Measurements from ENCODE around the gene TFIP11. TPM values are rescaled to one million over a fixed set of nuclear protein-coding genes. Genes with fewer than 3 reads are reported as not detected.

Gene TFIP11
- total RNA-seq, 1 experiment from 2014 or later, result 29.8 TPM

- no peaks in the 10 kb centered on the region for H3K27me3 ChIP-seq (ENCODE audit: control insufficient read depth, insufficient read depth, low read length)
- POLR2A ChIA-PET, result interaction anchor here (0.6 kb wide), 1 partner anchor 199 kb away, joined by 9 read pairs; no protein-coding TSS in a partner anchor
- in situ Hi-C loops (cut with HindIII; ENCODE audit: low pct_unique_long_range_greater_than_20kb, low sequenced_read_pairs), result no loop called here
- H3K9me3 ChIP-seq (ENCODE audit: control insufficient read depth, insufficient read depth, low read depth, low read length), result no peaks in the 10 kb centered on the region
- DNase-seq (ENCODE audit: low read depth, low spot score) (no peak), ATAC-seq (no peak)
- H3K27ac ChIP-seq (ENCODE audit: low read length), result no peak overlapping the region
- no peak overlapping the region for H3K4me3 ChIP-seq (ENCODE audit: low read depth in 2 of 2, low read length in 2 of 2)
- no peaks in the 10 kb centered on the region for H3K36me3 ChIP-seq (ENCODE audit: control insufficient read depth, insufficient read depth, low read length)
- intact Hi-C loops (cut with micrococcal nuclease; ENCODE audit: unreplicated experiment), result no loop called here
- BruUV-seq (replicated peaks), result no TSS peak
- CTCF ChIA-PET, result no interaction called here
- H3K4me1 ChIP-seq (ENCODE audit: control insufficient read depth, insufficient read depth, low read length), result no peaks in the 10 kb centered on the region
- TF ChIP-seq CTCF (IDR thresholded peaks at IDR 0.05), result no peak
- TF ChIP-seq SIN3A (IDR thresholded peaks at IDR 0.05; ENCODE audit: borderline replicate concordance, insufficient read depth, low read depth, low read length), result no peak
- TF ChIP-seq, protein P1, sequence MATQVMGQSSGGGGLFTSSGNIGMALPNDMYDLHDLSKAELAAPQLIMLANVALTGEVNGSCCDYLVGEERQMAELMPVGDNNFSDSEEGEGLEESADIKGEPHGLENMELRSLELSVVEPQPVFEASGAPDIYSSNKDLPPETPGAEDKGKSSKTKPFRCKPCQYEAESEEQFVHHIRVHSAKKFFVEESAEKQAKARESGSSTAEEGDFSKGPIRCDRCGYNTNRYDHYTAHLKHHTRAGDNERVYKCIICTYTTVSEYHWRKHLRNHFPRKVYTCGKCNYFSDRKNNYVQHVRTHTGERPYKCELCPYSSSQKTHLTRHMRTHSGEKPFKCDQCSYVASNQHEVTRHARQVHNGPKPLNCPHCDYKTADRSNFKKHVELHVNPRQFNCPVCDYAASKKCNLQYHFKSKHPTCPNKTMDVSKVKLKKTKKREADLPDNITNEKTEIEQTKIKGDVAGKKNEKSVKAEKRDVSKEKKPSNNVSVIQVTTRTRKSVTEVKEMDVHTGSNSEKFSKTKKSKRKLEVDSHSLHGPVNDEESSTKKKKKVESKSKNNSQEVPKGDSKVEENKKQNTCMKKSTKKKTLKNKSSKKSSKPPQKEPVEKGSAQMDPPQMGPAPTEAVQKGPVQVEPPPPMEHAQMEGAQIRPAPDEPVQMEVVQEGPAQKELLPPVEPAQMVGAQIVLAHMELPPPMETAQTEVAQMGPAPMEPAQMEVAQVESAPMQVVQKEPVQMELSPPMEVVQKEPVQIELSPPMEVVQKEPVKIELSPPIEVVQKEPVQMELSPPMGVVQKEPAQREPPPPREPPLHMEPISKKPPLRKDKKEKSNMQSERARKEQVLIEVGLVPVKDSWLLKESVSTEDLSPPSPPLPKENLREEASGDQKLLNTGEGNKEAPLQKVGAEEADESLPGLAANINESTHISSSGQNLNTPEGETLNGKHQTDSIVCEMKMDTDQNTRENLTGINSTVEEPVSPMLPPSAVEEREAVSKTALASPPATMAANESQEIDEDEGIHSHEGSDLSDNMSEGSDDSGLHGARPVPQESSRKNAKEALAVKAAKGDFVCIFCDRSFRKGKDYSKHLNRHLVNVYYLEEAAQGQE (IDR thresholded peaks at IDR 0.05; ENCODE audit: insufficient read depth in 1 of 2, low read depth in 2 of 2, low read length in 1 of 2), result no peak
- TF ChIP-seq POLR2AphosphoS5 (IDR thresholded peaks at IDR 0.05; ENCODE audit: low read depth, low read length), result no peak
- no peak for TF ChIP-seq TCF7L2 (IDR thresholded peaks at IDR 0.05; ENCODE audit: low read depth, low read length)
These were observed 33.1 kb upstream of the TFIP11 start for GRCh38 chr22:26545385-26545784.

- no peak for DNase-seq (ENCODE audit: low read depth, low spot score)
- no TSS peak for BruUV-seq (replicated peaks)
- in situ Hi-C loops (cut with HindIII; ENCODE audit: low pct_unique_long_range_greater_than_20kb, low sequenced_read_pairs), result no loop called here
- no peak for ATAC-seq
- TF ChIP-seq CTCF (IDR thresholded peaks at IDR 0.05) (no peak), SIN3A (IDR thresholded peaks at IDR 0.05; ENCODE audit: borderline replicate concordance, insufficient read depth, low read depth, low read length) (no peak)
- CTCF ChIA-PET, result no interaction called here
- Histone ChIP-seq H3K4me1 (ENCODE audit: control insufficient read depth, insufficient read depth, low read length) (no peaks in the 10 kb centered on the region), H3K27me3 (ENCODE audit: control insufficient read depth, insufficient read depth, low read length) (no peaks in the 10 kb centered on the region), H3K36me3 (ENCODE audit: control insufficient read depth, insufficient read depth, low read length) (no peaks in the 10 kb centered on the region), H3K4me3 (ENCODE audit: low read depth in 2 of 2, low read length in 2 of 2) (no peak overlapping the region), H3K9me3 (ENCODE audit: control insufficient read depth, insufficient read depth, low read depth, low read length) (no peaks in the 10 kb centered on the region), H3K27ac (ENCODE audit: low read length) (no peak overlapping the region)
- intact Hi-C loops (cut with micrococcal nuclease; ENCODE audit: unreplicated experiment), result no loop called here
- POLR2A ChIA-PET, result no interaction called here
These were observed 32.2 kb upstream of the TFIP11 start for GRCh38 chr22:26544489-26544888.
